Neural progenitor cell (in vitro differentiated cells): ENCODE results near the gene GAB2. TPM values are rescaled to one million over a fixed set of nuclear protein-coding genes. Genes with fewer than 3 reads are reported as not detected.

Experiments
- DNase-seq: peaks from one replicate; pipeline ENCODE4 v3.0.0-alpha.2; 2016; ENCODE audit warnings: low spot score
- H2AFZ ChIP-seq: fragments of 200-600 bp; sonication (generic); replicated peaks from 2 replicates; pipeline ENCODE4 v1.6.1; 2016; ENCODE audit warnings: antibody characterized with exemption
- H3F3A ChIP-seq: fragments of 200-600 bp; sonication (generic); 2 replicates; pipeline ENCODE4 v1.6.1; 2016; ENCODE audit warnings: antibody characterized with exemption, low read depth
- H3K27ac ChIP-seq: fragments of 200-600 bp; sonication (generic); 2 replicates; pipeline ENCODE4 v1.5.1; 2016; ENCODE audit warnings: mild to moderate bottlenecking
- H3K27me3 ChIP-seq: fragments of 200-600 bp; sonication (generic); 2 replicates; pipeline ENCODE4 v1.6.1; 2016; ENCODE audit warnings: mild to moderate bottlenecking, moderate library complexity
- H3K36me3 ChIP-seq: fragments of 200-600 bp; sonication (generic); 2 replicates; pipeline ENCODE4 v1.5.1; 2016
- H3K4me1 ChIP-seq: fragments of 200-600 bp; sonication (generic); 2 replicates; pipeline ENCODE4 v1.6.1; 2016; ENCODE audit warnings: mixed run types
- H3K4me2 ChIP-seq: fragments of 200-600 bp; sonication (generic); 2 replicates; pipeline ENCODE4 v1.6.1; 2016
- H3K4me3 ChIP-seq: fragments of 200-600 bp; sonication (generic); 2 replicates; pipeline ENCODE4 v1.5.1; 2016
- H3K79me2 ChIP-seq: fragments of 200-600 bp; sonication (generic); 2 replicates; pipeline ENCODE4 v1.6.1; 2016; ENCODE audit warnings: low read depth
- H3K9ac ChIP-seq: fragments of 200-600 bp; sonication (generic); 2 replicates; pipeline ENCODE4 v1.6.1; 2016
- H3K9me3 ChIP-seq: fragments of 200-600 bp; sonication (generic); 2 replicates; pipeline ENCODE4 v1.5.1; 2016; ENCODE audit warnings: low read depth
- H4K20me1 ChIP-seq: fragments of 200-600 bp; sonication (generic); 2 replicates; pipeline ENCODE4 v1.6.1; 2016; ENCODE audit warnings: low read depth
- H3K27ac Mint-ChIP-seq: 3 replicates; pipeline ENCODE4 v1.8.0; 2021; ENCODE audit warnings: mixed read lengths
- H3K27me3 Mint-ChIP-seq: 2 replicates; pipeline ENCODE4 v1.8.0; 2022; ENCODE audit warnings: low read depth, mild to moderate bottlenecking, inconsistent platforms, moderate library complexity, mixed read lengths; ENCODE audit not compliant: insufficient read depth
- H3K36me3 Mint-ChIP-seq: 3 replicates; pipeline ENCODE4 v1.8.0; 2021; ENCODE audit warnings: mixed read lengths
- H3K4me1 Mint-ChIP-seq: 3 replicates; pipeline ENCODE4 v1.8.0; 2021; ENCODE audit warnings: mixed read lengths
- H3K4me3 Mint-ChIP-seq: 3 replicates; pipeline ENCODE4 v1.8.0; 2021; ENCODE audit warnings: mild to moderate bottlenecking, moderate library complexity, mixed read lengths
- H3K9me3 Mint-ChIP-seq: 3 replicates; pipeline ENCODE4 v1.8.0; 2020; ENCODE audit warnings: mixed read lengths
- EZH2 ChIP-seq: fragments of 200-600 bp; sonication (generic); IDR thresholded peaks from 2 replicates; pipeline ENCODE4 v1.6.1; 2017; ENCODE audit warnings: antibody characterized with exemption, mild to moderate bottlenecking, moderate library complexity
- EZH2phosphoT487 ChIP-seq: fragments of 200-600 bp; sonication (generic); IDR thresholded peaks from 2 replicates; pipeline ENCODE4 v1.6.1; 2017; ENCODE audit warnings: antibody characterized with exemption
- total RNA-seq: library from RNA; depleted of rRNA; stranded (reverse); fragments of >200 nt; gene quantifications from 2 replicates; pipeline ENCODE4 v1.2.3, GENCODE V29; 2015; ENCODE audit warnings: low replicate concordance
- TF ChIP-seq, protein P1 (sequence below): fragments of 200-600 bp; sonication (generic); IDR thresholded peaks from 2 replicates; pipeline ENCODE4 v1.5.1; 2017; ENCODE audit warnings: antibody characterized with exemption, mild to moderate bottlenecking

GAB2 gene
- total RNA-seq, 1 donor from 2014 or later: 11.1 TPM

DNA sequence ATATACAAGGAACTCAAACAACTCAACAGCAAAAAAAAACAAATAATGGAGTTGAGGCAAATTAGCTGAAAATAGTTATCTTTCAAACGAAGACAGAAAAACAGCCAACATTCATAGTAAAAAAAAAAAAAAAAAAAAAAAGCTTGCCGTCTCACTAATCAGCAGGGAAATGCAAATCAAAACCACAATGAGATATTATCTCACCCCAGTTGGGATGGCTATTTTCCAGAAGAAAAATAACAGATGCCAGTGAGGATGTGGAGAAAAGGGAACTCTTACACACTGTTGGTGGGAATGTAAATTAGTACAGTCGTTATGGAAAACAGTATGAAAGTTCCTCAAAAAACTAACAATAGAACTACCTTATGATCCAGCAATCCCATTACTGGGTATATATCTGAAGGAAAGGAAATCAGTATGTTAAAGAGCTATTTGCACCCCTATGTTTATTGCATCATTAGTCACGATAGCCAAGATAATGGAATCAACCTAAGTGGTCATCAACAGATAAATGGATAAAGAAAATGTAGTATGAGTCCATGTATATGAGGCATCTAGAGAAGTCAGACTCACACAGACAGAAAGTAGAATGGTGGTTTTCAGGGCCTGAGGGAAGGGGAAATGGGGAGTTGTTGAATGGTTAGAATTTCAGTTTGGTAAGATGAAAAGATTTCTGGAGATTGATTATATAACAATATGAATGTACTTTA is 172.9 kb downstream of the GAB2 start:
- no peak overlapping the region for H3K4me3 ChIP-seq
- Mint-ChIP-seq H3K4me3 (no peak overlapping the region), H3K36me3 (peaks cover 27% of the 10 kb centered on the region), H3K9me3 (peaks cover 21% of the 10 kb centered on the region), H3K4me1 (no peaks in the 10 kb centered on the region), H3K27ac (peak overlapping the region; percentile 21), H3K27me3 (no peaks in the 10 kb centered on the region)
- H3K79me2 ChIP-seq: no peaks in the 10 kb centered on the region
- H3K4me1 ChIP-seq: no peaks in the 10 kb centered on the region
- H3K27me3 ChIP-seq: no peaks in the 10 kb centered on the region
- no peaks in the 10 kb centered on the region for H3K36me3 ChIP-seq
- H2AFZ ChIP-seq: no peak overlapping the region
- TF ChIP-seq, protein P1, sequence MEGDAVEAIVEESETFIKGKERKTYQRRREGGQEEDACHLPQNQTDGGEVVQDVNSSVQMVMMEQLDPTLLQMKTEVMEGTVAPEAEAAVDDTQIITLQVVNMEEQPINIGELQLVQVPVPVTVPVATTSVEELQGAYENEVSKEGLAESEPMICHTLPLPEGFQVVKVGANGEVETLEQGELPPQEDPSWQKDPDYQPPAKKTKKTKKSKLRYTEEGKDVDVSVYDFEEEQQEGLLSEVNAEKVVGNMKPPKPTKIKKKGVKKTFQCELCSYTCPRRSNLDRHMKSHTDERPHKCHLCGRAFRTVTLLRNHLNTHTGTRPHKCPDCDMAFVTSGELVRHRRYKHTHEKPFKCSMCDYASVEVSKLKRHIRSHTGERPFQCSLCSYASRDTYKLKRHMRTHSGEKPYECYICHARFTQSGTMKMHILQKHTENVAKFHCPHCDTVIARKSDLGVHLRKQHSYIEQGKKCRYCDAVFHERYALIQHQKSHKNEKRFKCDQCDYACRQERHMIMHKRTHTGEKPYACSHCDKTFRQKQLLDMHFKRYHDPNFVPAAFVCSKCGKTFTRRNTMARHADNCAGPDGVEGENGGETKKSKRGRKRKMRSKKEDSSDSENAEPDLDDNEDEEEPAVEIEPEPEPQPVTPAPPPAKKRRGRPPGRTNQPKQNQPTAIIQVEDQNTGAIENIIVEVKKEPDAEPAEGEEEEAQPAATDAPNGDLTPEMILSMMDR: no peak
- TF ChIP-seq EZH2 (no peak), EZH2phosphoT487 (no peak)
- H3K9ac ChIP-seq: no peak overlapping the region
- no peak overlapping the region for H3K27ac ChIP-seq
- H3K4me2 ChIP-seq: no peak overlapping the region
- H3F3A ChIP-seq: no peaks in the 10 kb centered on the region
- DNase-seq: no peak
- H4K20me1 ChIP-seq: no peaks in the 10 kb centered on the region
- H3K9me3 ChIP-seq: no peaks in the 10 kb centered on the region

DNA sequence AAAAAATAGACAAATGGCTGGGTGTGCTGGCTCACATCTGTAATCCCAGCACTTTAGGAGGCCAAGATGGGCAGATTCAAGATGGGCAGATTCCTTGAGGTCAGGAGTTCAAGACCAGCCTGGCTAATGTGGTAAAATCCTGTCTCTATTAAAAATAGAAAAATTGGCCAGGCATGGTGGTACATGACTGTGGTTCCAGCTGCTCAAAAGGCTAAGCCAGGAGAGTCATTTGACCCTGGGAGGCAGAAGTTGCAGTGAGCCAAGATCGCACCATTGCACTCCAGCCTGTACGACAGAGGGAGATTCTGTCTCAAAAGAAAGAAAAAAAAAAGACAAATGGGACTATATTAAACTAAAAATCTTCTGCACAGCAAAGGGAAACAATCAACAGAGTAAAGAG is 173.5 kb downstream of the GAB2 start:
- Histone ChIP-seq H3K27ac (no peak overlapping the region), H3K36me3 (no peaks in the 10 kb centered on the region), H3K9ac (no peak overlapping the region), H3K9me3 (no peaks in the 10 kb centered on the region), H3K4me2 (no peak overlapping the region), H3K79me2 (no peaks in the 10 kb centered on the region), H4K20me1 (no peaks in the 10 kb centered on the region), H3K4me1 (no peaks in the 10 kb centered on the region), H3K27me3 (no peaks in the 10 kb centered on the region), H3K4me3 (no peak overlapping the region), H3F3A (no peaks in the 10 kb centered on the region), H2AFZ (no peak overlapping the region)
- no peaks in the 10 kb centered on the region for H3K4me1 Mint-ChIP-seq
- TF ChIP-seq EZH2 (no peak), EZH2phosphoT487 (no peak)
- TF ChIP-seq, protein P1: no peak
- no peak overlapping the region for H3K4me3 Mint-ChIP-seq
- H3K27me3 Mint-ChIP-seq: no peaks in the 10 kb centered on the region
- H3K36me3 Mint-ChIP-seq: peaks cover 27% of the 10 kb centered on the region
- peaks cover 21% of the 10 kb centered on the region for H3K9me3 Mint-ChIP-seq
- no peak overlapping the region for H3K27ac Mint-ChIP-seq
- no peak for DNase-seq

DNA sequence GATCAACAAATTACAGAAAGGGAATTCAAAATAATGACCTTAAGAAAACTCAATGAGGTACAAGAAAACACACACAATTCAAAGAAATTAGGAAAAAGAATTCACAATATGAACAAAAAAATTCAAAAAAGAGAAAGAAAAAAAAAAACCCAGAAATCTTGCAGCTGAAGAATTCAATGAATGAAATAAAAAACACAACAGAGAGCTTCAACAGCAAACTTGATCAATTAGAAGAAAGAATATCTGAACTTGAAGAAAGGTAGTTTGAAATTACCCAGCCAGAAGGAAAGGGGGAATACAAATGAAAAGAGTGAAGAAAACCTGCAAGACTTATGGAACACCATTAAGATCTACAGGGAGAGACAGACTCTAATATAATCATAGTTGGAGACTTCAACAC is 176.1 kb downstream of the GAB2 start:
- Mint-ChIP-seq H3K27ac (no peak overlapping the region), H3K4me3 (no peak overlapping the region), H3K36me3 (peaks cover 29% of the 10 kb centered on the region), H3K4me1 (no peaks in the 10 kb centered on the region), H3K9me3 (peaks cover 25% of the 10 kb centered on the region), H3K27me3 (no peaks in the 10 kb centered on the region)
- TF ChIP-seq EZH2 (no peak), EZH2phosphoT487 (no peak)
- TF ChIP-seq, protein P1: no peak
- H3K4me2 ChIP-seq: no peak overlapping the region
- H3K27me3 ChIP-seq: no peaks in the 10 kb centered on the region
- H3K4me3 ChIP-seq: no peak overlapping the region
- DNase-seq: no peak
- peaks cover 7% of the 10 kb centered on the region for H3K36me3 ChIP-seq
- H2AFZ ChIP-seq: no peak overlapping the region
- H3K79me2 ChIP-seq: no peaks in the 10 kb centered on the region
- H3K9me3 ChIP-seq: no peaks in the 10 kb centered on the region
- H3K4me1 ChIP-seq: no peaks in the 10 kb centered on the region
- H3K27ac ChIP-seq: no peak overlapping the region
- H3K9ac ChIP-seq: no peak overlapping the region
- H4K20me1 ChIP-seq: no peaks in the 10 kb centered on the region
- H3F3A ChIP-seq: no peaks in the 10 kb centered on the region
